Psoas muscle (tissue), 8 donors: ENCODE results near the gene BTBD10. TPM values are rescaled to one million over a fixed set of nuclear protein-coding genes. Genes with fewer than 3 reads are reported as not detected.
"Not testable (repeated sequence)": the region's sequence is repeated elsewhere in the genome, so short reads cannot be mapped to it uniquely, and the experiment has no call there.

Experiments used
- ATAC-seq, 4 donors: fragments of 200-7000 bp; cut with Tn5 transposase; one replicate each; pipeline ENCODE4 v1.9.1; 2020; ENCODE audit warnings: moderate library complexity in 3 of 4, mild to moderate bottlenecking in 2 of 4
- DNase-seq, 2 donors: peaks; one replicate each; pipeline ENCODE4 v3.0.0-alpha.2; 2020
- H3K27ac ChIP-seq: fragments of 200-600 bp; one replicate; pipeline ENCODE4 v1.8.0; 2022
- H3K27me3 ChIP-seq, 3 donors: fragments of 200-600 bp in 1 of 3; one replicate each; pipeline versions ENCODE4 v1.6.1 to v1.8.0; 2013 to 2022; ENCODE audit warnings: low read length in 2 of 3, mild to moderate bottlenecking in 2 of 3, moderate library complexity in 1 of 3; ENCODE audit not compliant: insufficient read depth in 3 of 3
- H3K36me3 ChIP-seq, 2 donors: fragments of 200-600 bp in 1 of 2; one replicate each; pipeline versions ENCODE4 v1.6.1 to v1.8.0; 2013 to 2022; ENCODE audit warnings: low read depth in 1 of 2, mild to moderate bottlenecking in 1 of 2, moderate library complexity in 1 of 2; ENCODE audit not compliant: insufficient read depth in 1 of 2
- H3K4me1 ChIP-seq: fragments of 200-600 bp; one replicate; pipeline ENCODE4 v1.8.0; 2022
- H3K4me3 ChIP-seq: fragments of 200-600 bp; one replicate; pipeline ENCODE4 v1.8.0; 2022; ENCODE audit warnings: mild to moderate bottlenecking
- H3K9me3 ChIP-seq: fragments of 200-600 bp; one replicate; pipeline ENCODE4 v1.8.0; 2022
- CTCF ChIP-seq: fragments of 200-600 bp; IDR thresholded peaks from one replicate; pipeline ENCODE4 v1.8.0; 2022; ENCODE audit warnings: antibody characterized with exemption
- WGBS, 3 donors: extraction: QIAGEN DNeasy Blood & Tissue Kit; methylation state at CpG; one replicate each; pipeline versions ENCODE4 v1.1.6 to v1.1.7; 2013; 5-methylcytosine and 5-hydroxymethylcytosine counted together
- intact Hi-C, 2 donors: fragments of 100-400 bp; cut with DNase I; formaldehyde crosslinking; loops; one replicate each; pipeline versions ENCODE4 v1.11.0 to v1.14.2; 2022
- polyA plus RNA-seq, 3 donors: library from polyadenylated mRNA; stranded (reverse); fragments of 200-250 nt; gene quantifications; one replicate each; pipeline ENCODE4 v1.2.3, GENCODE V29; 2013
- total RNA-seq, 4 donors: library from RNA; stranded (reverse); fragmentation: NEBNext Ultra II Directional in 2 of 4; extraction: Animal tissue kit (Norgen Biotek cat#: 25700) in 2 of 4; gene quantifications; one replicate each; pipeline versions ENCODE4 v1.2.1 to v1.2.4, GENCODE V29; 2021 to 2023
- donor health status: healthy with polysubstance abuse.
- donor health status: DM: no; HTN: no; CAD: no; lungs with moderate emphysema.
- donor health status: Bipolar disorder and iron deficiency.
- donor health status: healthy.
- donor health status: DM: yes; HTN: yes; CAD: no.
- donor health status: DM: no; HTN: no; CAD: no.
- donor health status: DM: no; HTN: no; CAD: no.
- donor health status: DM: yes; HTN: yes; CAD: no.

BTBD10 gene
- total and polyA plus RNA-seq, 7 donors: 10.8 to 21.2 (median 14.9) TPM

- no peaks in the 10 kb centered on the region for H3K36me3 ChIP-seq
- H3K4me1 ChIP-seq: peaks cover 6% of the 10 kb centered on the region
- no peak for TF ChIP-seq CTCF
- DNase-seq (no peak), ATAC-seq (no peak)
- intact Hi-C loops: no loop called here
- no peak overlapping the region for H3K4me3 ChIP-seq
- H3K27me3 ChIP-seq: no peaks in the 10 kb centered on the region
- no peaks in the 10 kb centered on the region for H3K9me3 ChIP-seq
- no peak overlapping the region for H3K27ac ChIP-seq
- WGBS, 3 donors: 93 to 98% (median 98%) methylated on average over 1 of the region's 1 CpG
Measured at GRCh38 chr11:13438291-13438690, 24.7 kb downstream of the BTBD10 start.

GRCh38 chr11:13436836-13437235, 26.2 kb downstream of the BTBD10 start:
- ATAC-seq, DNase-seq, H3K36me3 ChIP-seq, H3K27ac ChIP-seq, H3K4me3 ChIP-seq, intact Hi-C loops, H3K9me3 ChIP-seq, H3K27me3 ChIP-seq: not testable (repeated sequence)
- WGBS, 3 donors: 92 to 93% (median 93%) methylated on average over 7 of the region's 7 CpGs
- H3K4me1 ChIP-seq: peaks cover 14% of the 10 kb centered on the region

GRCh38 chr11:13434247-13435205, 28.5 kb downstream of the BTBD10 start:
- Histone ChIP-seq H3K36me3 (no peaks in the 10 kb centered on the region), H3K27ac (no peak overlapping the region), H3K27me3 (no peaks in the 10 kb centered on the region), H3K9me3 (no peaks in the 10 kb centered on the region), H3K4me3 (no peak overlapping the region), H3K4me1 (peaks cover 14% of the 10 kb centered on the region)
- WGBS, 3 donors: 93 to 96% (median 96%) methylated on average over 6 of the region's 6 CpGs
- no peak for TF ChIP-seq CTCF
- intact Hi-C loops: no loop called here
- DNase-seq: no peak
- no peak for ATAC-seq

GRCh38 chr11:13433437-13433836, 29.6 kb downstream of the BTBD10 start:
- intact Hi-C loops: no loop called here

More at GRCh38 chr11:13433437-13433836, 29.6 kb downstream of the BTBD10 start:
- ATAC-seq (no peak), DNase-seq (no peak)
- no peaks in the 10 kb centered on the region for H3K36me3 ChIP-seq
- H3K4me3 ChIP-seq: no peak overlapping the region
- H3K27me3 ChIP-seq: no peaks in the 10 kb centered on the region
- H3K9me3 ChIP-seq: peaks cover 9% of the 10 kb centered on the region
- no peak overlapping the region for H3K27ac ChIP-seq
- TF ChIP-seq CTCF: no peak
- WGBS, 3 donors: 87 to 92% (median 92%) methylated on average over 2 of the region's 2 CpGs
- peaks cover 12% of the 10 kb centered on the region for H3K4me1 ChIP-seq
